Inferior parietal cortex (tissue), 1 donor: ENCODE data around the gene XAGE2.

Source experiments
- DNase-seq: peaks from one replicate; pipeline ENCODE4 v3.0.0-alpha.2; 2016; ENCODE audit errors: extremely low spot score

XAGE2 gene

DNA sequence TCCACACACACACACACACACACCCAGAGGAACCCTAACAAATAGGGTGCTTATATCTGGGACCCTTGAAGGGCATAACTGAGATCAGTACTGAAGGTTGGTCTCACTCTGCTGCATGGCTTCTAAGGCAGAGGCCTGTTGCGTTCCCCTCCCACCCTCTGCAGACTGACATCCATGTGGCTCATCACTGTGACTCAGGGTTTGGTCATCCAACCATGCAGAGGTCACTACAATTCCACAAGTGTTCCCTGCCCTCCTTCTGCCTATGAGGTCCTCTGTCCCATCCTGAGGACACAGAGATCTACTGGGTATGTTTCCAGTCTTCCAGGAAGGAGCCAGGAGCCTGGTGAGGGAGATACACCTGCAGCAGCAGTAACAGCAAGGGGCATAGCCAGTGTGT lies 55.8 kb downstream of the XAGE2 start:
- DNase-seq, result no peak
